ENCODE data around the gene CXCL13. TPM values are rescaled to one million over a fixed set of nuclear protein-coding genes. Genes with fewer than 3 reads are reported as not detected.
"Not testable (repeated sequence)": the region's sequence is repeated elsewhere in the genome, so short reads cannot be mapped to it uniquely, and the experiment has no call there.

The CXCL13 gene
- total RNA-seq, 1 donor from 2014 or later = not detected

- intact Hi-C loops (cut with micrococcal nuclease) = no loop called here
Observed at GRCh38 chr4:77652237-77652897, 46.7 kb downstream of the CXCL13 start.

- intact Hi-C loops (cut with micrococcal nuclease) = no loop called here
Observed at GRCh38 chr4:77653162-77653758, 47.6 kb downstream of the CXCL13 start.

GRCh38 chr4:77660318-77660717 is 54.7 kb downstream of the CXCL13 start:
- intact Hi-C loops (cut with micrococcal nuclease) = not testable (repeated sequence)

Other genes with a start within 250 kb of the CXCL13 start
- gene CNOT6L, start 213.5 kb downstream of the CXCL13 start, total RNA-seq = 73.3 and 73.5 TPM in 2 replicates